Skeletal muscle tissue (tissue), 4 donors: ENCODE data around the gene TREH. TPM values are rescaled to one million over a fixed set of nuclear protein-coding genes. Genes with fewer than 3 reads are reported as not detected.

Source experiments
- H3K27ac ChIP-seq: one replicate; pipeline ENCODE4 v1.7.0; 2013; ENCODE audit warnings: mild to moderate bottlenecking, low read depth, low read length, inconsistent platforms
- H3K27me3 ChIP-seq, 3 donors: one replicate each; pipeline ENCODE4 v1.7.0; 2013; ENCODE audit warnings: low read length in 3 of 3; ENCODE audit not compliant: control insufficient read depth in 3 of 3, insufficient read depth in 3 of 3
- H3K36me3 ChIP-seq, 3 donors: one replicate each; pipeline ENCODE4 v1.7.0; 2013; ENCODE audit warnings: low read length in 3 of 3; ENCODE audit not compliant: control insufficient read depth in 3 of 3, insufficient read depth in 3 of 3
- H3K4me1 ChIP-seq, 3 donors: one replicate each; pipeline ENCODE4 v1.7.0; 2013; ENCODE audit warnings: low read length in 3 of 3, mild to moderate bottlenecking in 3 of 3; ENCODE audit not compliant: control insufficient read depth in 3 of 3, insufficient read depth in 3 of 3
- H3K4me3 ChIP-seq, 3 donors: one replicate each; pipeline ENCODE4 v1.7.0; 2013; ENCODE audit warnings: low read length in 3 of 3
- H3K9ac ChIP-seq, 3 donors: one replicate each; pipeline ENCODE4 v1.7.0; 2013; ENCODE audit warnings: low read length in 3 of 3, mild to moderate bottlenecking in 3 of 3, moderate library complexity in 2 of 3, low read depth in 1 of 3
- H3K9me3 ChIP-seq, 3 donors: one replicate each; pipeline ENCODE4 v1.7.0; 2013; ENCODE audit warnings: low read length in 3 of 3; ENCODE audit not compliant: control insufficient read depth in 3 of 3
- total RNA-seq: library from RNA; depleted of rRNA; stranded (reverse); fragments of >200 nt; gene quantifications from one replicate; pipeline ENCODE4 v1.2.3, GENCODE V29; 2014
- donor health status: Osteomylitis.

Gene TREH
- total RNA-seq, 1 donor from 2014 or later = 0.52 TPM

GRCh38 chr11:118699506-118700220 lies 20.2 kb upstream of the TREH start:
- Histone ChIP-seq H3K4me3 (no peak overlapping the region), H3K27ac (no peak overlapping the region), H3K27me3 (no peaks in the 10 kb centered on the region), H3K9ac (no peak overlapping the region), H3K9me3 (peaks cover 0 to 2% (median 0%) of the 10 kb centered on the region in 3 donors), H3K4me1 (no peaks in the 10 kb centered on the region), H3K36me3 (no peaks in the 10 kb centered on the region)

GRCh38 chr11:118697346-118697745 lies 17.9 kb upstream of the TREH start:
- no peaks in the 10 kb centered on the region for H3K4me1 ChIP-seq

GRCh38 chr11:118696673-118697226 lies 17.3 kb upstream of the TREH start:
- Histone ChIP-seq H3K36me3 (no peaks in the 10 kb centered on the region), H3K4me1 (no peaks in the 10 kb centered on the region), H3K4me3 (no peak overlapping the region), H3K9me3 (peaks cover 0 to 2% (median 0%) of the 10 kb centered on the region in 3 donors), H3K27me3 (no peaks in the 10 kb centered on the region), H3K27ac (no peak overlapping the region), H3K9ac (no peak overlapping the region)

More at GRCh38 chr11:118697346-118697745, 17.9 kb upstream of the TREH start:
- Histone ChIP-seq H3K9me3 (peaks cover 0 to 2% (median 0%) of the 10 kb centered on the region in 3 donors), H3K4me3 (no peak overlapping the region), H3K27me3 (no peaks in the 10 kb centered on the region), H3K9ac (no peak overlapping the region), H3K27ac (no peak overlapping the region), H3K36me3 (no peaks in the 10 kb centered on the region)

GRCh38 chr11:118694771-118695170 lies 15.3 kb upstream of the TREH start:
- Histone ChIP-seq H3K27me3 (no peaks in the 10 kb centered on the region), H3K36me3 (no peaks in the 10 kb centered on the region), H3K9me3 (no peaks in the 10 kb centered on the region), H3K9ac (no peak overlapping the region), H3K4me3 (no peak overlapping the region), H3K27ac (no peak overlapping the region), H3K4me1 (peaks cover 5 to 10% (median 5%) of the 10 kb centered on the region in 3 donors)

- peaks cover 5 to 15% (median 8%) of the 10 kb centered on the region in 3 donors for H3K4me1 ChIP-seq
- no peaks in the 10 kb centered on the region for H3K9me3 ChIP-seq
- no peaks in the 10 kb centered on the region for H3K27me3 ChIP-seq
- no peak overlapping the region for H3K27ac ChIP-seq
- H3K9ac ChIP-seq = no peak overlapping the region
- no peaks in the 10 kb centered on the region for H3K36me3 ChIP-seq
- no peak overlapping the region for H3K4me3 ChIP-seq
Observed at GRCh38 chr11:118694185-118694584, 14.7 kb upstream of the TREH start.

- Histone ChIP-seq H3K9me3 (no peaks in the 10 kb centered on the region), H3K9ac (no peak overlapping the region), H3K4me3 (no peak overlapping the region), H3K27me3 (no peaks in the 10 kb centered on the region), H3K4me1 (peaks cover 5 to 16% (median 8%) of the 10 kb centered on the region in 3 donors), H3K27ac (no peak overlapping the region), H3K36me3 (no peaks in the 10 kb centered on the region)
Observed at GRCh38 chr11:118691926-118692830, 12.7 kb upstream of the TREH start.

- Histone ChIP-seq H3K9ac (peak overlapping the region in 2 of 3 donors; percentile 48 to 77), H3K4me3 (peak overlapping the region in 2 of 3 donors; percentile 73 to 83)
Observed at GRCh38 chr11:118690553-118691304, 11.3 kb upstream of the TREH start.

GRCh38 chr11:118689852-118690552 lies 10.6 kb upstream of the TREH start:
- Histone ChIP-seq H3K36me3 (no peaks in the 10 kb centered on the region), H3K9me3 (no peaks in the 10 kb centered on the region), H3K4me1 (peaks cover 5 to 16% (median 8%) of the 10 kb centered on the region in 3 donors), H3K9ac (peak overlapping the region; percentile 72 to 78 (median 77)), H3K27me3 (no peaks in the 10 kb centered on the region), H3K4me3 (peak overlapping the region; percentile 73 to 83 (median 75)), H3K27ac (peak overlapping the region; percentile 65)

More at GRCh38 chr11:118690553-118691304, 11.3 kb upstream of the TREH start:
- no peaks in the 10 kb centered on the region for H3K9me3 ChIP-seq
- no peaks in the 10 kb centered on the region for H3K27me3 ChIP-seq
- H3K36me3 ChIP-seq = no peaks in the 10 kb centered on the region
- H3K4me1 ChIP-seq = peaks cover 5 to 16% (median 8%) of the 10 kb centered on the region in 3 donors
- peak overlapping the region; percentile 65 for H3K27ac ChIP-seq

GRCh38 chr11:118689503-118689851 lies 10.0 kb upstream of the TREH start:
- Histone ChIP-seq H3K4me1 (peaks cover 5 to 16% (median 8%) of the 10 kb centered on the region in 3 donors), H3K36me3 (no peaks in the 10 kb centered on the region), H3K4me3 (peak overlapping the region in 2 of 3 donors; percentile 22 to 73), H3K9ac (peak overlapping the region in 2 of 3 donors; percentile 53 to 66), H3K27me3 (no peaks in the 10 kb centered on the region), H3K9me3 (no peaks in the 10 kb centered on the region), H3K27ac (no peak overlapping the region)
